GM12864 (cell line): Measurements from ENCODE around the gene MOV10L1.

Source experiments
- DNase-seq: peaks from one replicate; pipeline ENCODE4 v3.0.0-alpha.2; 2011; ENCODE audit warnings: low read depth
- H3K4me3 ChIP-seq: 2 replicates; pipeline ENCODE4 v1.5.1; 2011; ENCODE audit warnings: mild to moderate bottlenecking, low read depth, low read length, control low read depth
- CTCF ChIP-seq: IDR thresholded peaks from 2 replicates; pipeline ENCODE4 v1.5.1; 2011; ENCODE audit warnings: low read depth, mild to moderate bottlenecking, moderate library complexity, low read length, control low read depth, inconsistent platforms; ENCODE audit errors: missing control alignments

The MOV10L1 gene

GRCh38 chr22:50080077-50080465 lies 9.7 kb upstream of the MOV10L1 start:
- no peak for DNase-seq
- H3K4me3 ChIP-seq = no peak overlapping the region
- TF ChIP-seq CTCF = no peak

GRCh38 chr22:50081426-50082196 lies 8.2 kb upstream of the MOV10L1 start:
- no peak overlapping the region for H3K4me3 ChIP-seq
- no peak for DNase-seq
- TF ChIP-seq CTCF = no peak

- no peak for DNase-seq
- TF ChIP-seq CTCF = no peak
- no peak overlapping the region for H3K4me3 ChIP-seq
These were observed 7.5 kb upstream of the MOV10L1 start for GRCh38 chr22:50082197-50082715.

GRCh38 chr22:50082961-50083461 lies 6.8 kb upstream of the MOV10L1 start:
- TF ChIP-seq CTCF = no peak
- no peak for DNase-seq
- H3K4me3 ChIP-seq = no peak overlapping the region

- TF ChIP-seq CTCF = no peak
- H3K4me3 ChIP-seq = no peak overlapping the region
- DNase-seq = no peak
These were observed 6.2 kb upstream of the MOV10L1 start for GRCh38 chr22:50083462-50084079.

GRCh38 chr22:50084080-50084477 lies 5.7 kb upstream of the MOV10L1 start:
- no peak for TF ChIP-seq CTCF
- no peak overlapping the region for H3K4me3 ChIP-seq
- no peak for DNase-seq
